H9 (cell line): ENCODE data around the gene TEX38. TPM values are rescaled to one million over a fixed set of nuclear protein-coding genes. Genes with fewer than 3 reads are reported as not detected.

ENCODE experiments used
- DNase-seq: peaks from one replicate; pipeline ENCODE4 v3.0.0-alpha.2; 2017
- H2AFZ ChIP-seq: one replicate; pipeline ENCODE4 v1.6.1; 2013; ENCODE audit warnings: mild to moderate bottlenecking, low read length, control low read depth, moderate library complexity
- H2AK5ac ChIP-seq: 2 replicates; pipeline ENCODE4 v1.6.1; 2013; ENCODE audit warnings: low read length, control low read depth, mixed read lengths; ENCODE audit not compliant: insufficient read length
- H2BK120ac ChIP-seq: one replicate; pipeline ENCODE4 v1.6.1; 2013; ENCODE audit warnings: low read depth, mild to moderate bottlenecking, low read length, control low read depth, inconsistent platforms; ENCODE audit not compliant: poor library complexity, severe bottlenecking
- H2BK12ac ChIP-seq: 2 replicates; pipeline ENCODE4 v1.6.1; 2013; ENCODE audit warnings: low read length, control low read depth, mixed read lengths, low read depth; ENCODE audit not compliant: insufficient read length
- H2BK15ac ChIP-seq: 2 replicates; pipeline ENCODE4 v1.6.1; 2013; ENCODE audit warnings: low read depth, low read length, control low read depth
- H2BK20ac ChIP-seq: one replicate; pipeline ENCODE4 v1.6.1; 2013; ENCODE audit warnings: low read depth, mild to moderate bottlenecking, low read length, control low read depth, inconsistent platforms; ENCODE audit not compliant: poor library complexity, severe bottlenecking
- H2BK5ac ChIP-seq: 2 replicates; pipeline ENCODE4 v1.6.1; 2013; ENCODE audit warnings: low read length, control low read depth, mixed read lengths; ENCODE audit not compliant: insufficient read length
- H3K14ac ChIP-seq: 2 replicates; pipeline ENCODE4 v1.6.1; 2013; ENCODE audit warnings: low read length, control low read depth; ENCODE audit not compliant: insufficient read depth
- H3K18ac ChIP-seq: 2 replicates; pipeline ENCODE4 v1.6.1; 2013; ENCODE audit warnings: low read depth, mild to moderate bottlenecking, mixed read lengths, low read length, control low read depth; ENCODE audit not compliant: insufficient read length
- H3K23ac ChIP-seq: 2 replicates; pipeline ENCODE4 v1.6.1; 2013; ENCODE audit warnings: low read length, control low read depth, mixed read lengths, low read depth; ENCODE audit not compliant: insufficient read length
- H3K23me2 ChIP-seq: 2 replicates; pipeline ENCODE4 v1.6.1; 2013; ENCODE audit warnings: low read depth, mild to moderate bottlenecking, mixed read lengths, low read length, control low read depth; ENCODE audit not compliant: insufficient read length, poor library complexity, severe bottlenecking
- H3K27ac ChIP-seq: 2 replicates; pipeline ENCODE4 v1.5.1; 2013; ENCODE audit warnings: low read length, control low read depth, mixed read lengths, low read depth; ENCODE audit not compliant: insufficient read length
- H3K27me3 ChIP-seq: 2 replicates; pipeline ENCODE4 v1.6.1; 2013; ENCODE audit warnings: low read length, control low read depth, inconsistent platforms; ENCODE audit not compliant: insufficient read depth
- H3K4ac ChIP-seq: 2 replicates; pipeline ENCODE4 v1.6.1; 2013; ENCODE audit warnings: low read depth, mild to moderate bottlenecking, control low read depth, inconsistent platforms, low read length, moderate library complexity
- H3K4me1 ChIP-seq: 2 replicates; pipeline ENCODE4 v1.6.1; 2013; ENCODE audit warnings: low read length, control low read depth, inconsistent platforms; ENCODE audit not compliant: insufficient read depth
- H3K4me2 ChIP-seq: 2 replicates; pipeline ENCODE4 v1.6.1; 2013; ENCODE audit warnings: low read length, control low read depth, mixed read lengths; ENCODE audit not compliant: insufficient read length, insufficient read depth
- H3K56ac ChIP-seq: 2 replicates; pipeline ENCODE4 v1.6.1; 2013; ENCODE audit warnings: low read depth, mild to moderate bottlenecking, mixed read lengths, low read length, control low read depth; ENCODE audit not compliant: insufficient read length
- H3K79me1 ChIP-seq: 2 replicates; pipeline ENCODE4 v1.6.1; 2013; ENCODE audit warnings: low read depth, mild to moderate bottlenecking, moderate library complexity, low read length, control low read depth, inconsistent platforms; ENCODE audit not compliant: insufficient read depth, poor library complexity, severe bottlenecking
- H3K79me2 ChIP-seq: 2 replicates; pipeline ENCODE4 v1.6.1; 2013; ENCODE audit warnings: low read length, control low read depth, inconsistent platforms; ENCODE audit not compliant: insufficient read depth
- H3K9ac ChIP-seq: 2 replicates; pipeline ENCODE4 v1.6.1; 2013; ENCODE audit warnings: low read length, control low read depth, mixed read lengths; ENCODE audit not compliant: insufficient read length; ENCODE audit errors: extremely low read depth
- H3K9me3 ChIP-seq: one replicate; pipeline ENCODE4 v1.6.1; 2013; ENCODE audit warnings: low read depth, low read length, inconsistent platforms; ENCODE audit not compliant: control insufficient read depth
- H3T11ph ChIP-seq: one replicate; pipeline ENCODE4 v1.6.1; 2013; ENCODE audit warnings: mild to moderate bottlenecking, low read length, control low read depth, inconsistent platforms
- H4K20me1 ChIP-seq: one replicate; pipeline ENCODE4 v1.6.1; 2013; ENCODE audit not compliant: control insufficient read depth, insufficient read length, insufficient read depth
- H4K5ac ChIP-seq: 2 replicates; pipeline ENCODE4 v1.6.1; 2013; ENCODE audit warnings: low read depth, mild to moderate bottlenecking, mixed read lengths, low read length, control low read depth; ENCODE audit not compliant: insufficient read length
- H4K8ac ChIP-seq: replicated peaks from 2 replicates; pipeline ENCODE4 v1.6.1; 2013; ENCODE audit warnings: low read length, control low read depth, mixed read lengths, low read depth; ENCODE audit not compliant: insufficient read length
- H4K91ac ChIP-seq: 2 replicates; pipeline ENCODE4 v1.6.1; 2013; ENCODE audit warnings: low read depth, mild to moderate bottlenecking, moderate library complexity, mixed read lengths, low read length, control low read depth; ENCODE audit not compliant: insufficient read length
- H3K27ac Mint-ChIP-seq, 3 experiments: 2 replicates in 2 of 3; 3 replicates in 1 of 3; pipeline ENCODE4 v1.8.0; 2020 to 2021; ENCODE audit warnings: mixed read lengths in 3 of 3, mild to moderate bottlenecking in 1 of 3, moderate library complexity in 1 of 3
- H3K27me3 Mint-ChIP-seq: 2 replicates; pipeline ENCODE4 v1.8.0; 2021; ENCODE audit warnings: low read depth, mild to moderate bottlenecking, moderate library complexity, mixed read lengths
- H3K36me3 Mint-ChIP-seq, 3 experiments: 2 replicates in 2 of 3; 3 replicates in 1 of 3; pipeline ENCODE4 v1.8.0; 2020 to 2021; ENCODE audit warnings: low read depth in 3 of 3, mixed read lengths in 3 of 3; ENCODE audit not compliant: insufficient read depth in 1 of 3
- H3K4me1 Mint-ChIP-seq, 2 experiments: 2 replicates each; pipeline ENCODE4 v1.8.0; 2020; ENCODE audit warnings: mixed read lengths in 2 of 2
- H3K4me3 Mint-ChIP-seq, 2 experiments: 2 replicates in 1 of 2; 3 replicates in 1 of 2; pipeline ENCODE4 v1.8.0; 2020 to 2021; ENCODE audit warnings: mild to moderate bottlenecking in 2 of 2, mixed read lengths in 2 of 2, moderate library complexity in 1 of 2
- H3K9me3 Mint-ChIP-seq, 2 experiments: 2 replicates in 1 of 2; 3 replicates in 1 of 2; pipeline ENCODE4 v1.8.0; 2020; ENCODE audit warnings: mild to moderate bottlenecking in 2 of 2, mixed read lengths in 2 of 2, moderate library complexity in 1 of 2
- CTCF ChIP-seq: fragments of 200-600 bp; sonication (generic); conservative IDR thresholded peaks from 3 replicates; pipeline ENCODE4 v1.8.0; 2021; ENCODE audit warnings: antibody characterized with exemption, mild to moderate bottlenecking
- WGBS: extraction: QIAGEN DNeasy Blood & Tissue Kit; methylation state at CpG from one replicate; pipeline ENCODE4 v1.1.7; 2013; ENCODE audit warnings: missing lambda C conversion rate, low lambda C conversion rate, mixed read lengths; ENCODE audit not compliant: insufficient read length; ENCODE audit errors: extremely low coverage; 5-methylcytosine and 5-hydroxymethylcytosine counted together
- total RNA-seq: library from RNA; stranded (reverse); gene quantifications from 2 replicates; pipeline ENCODE4 v1.2.1, GENCODE V29; 2021

TEX38 gene
- total RNA-seq, 1 experiment from 2014 or later = not detected

GRCh38 chr1:46649764-46650163, 21.9 kb upstream of the TEX38 start:
- H2BK20ac ChIP-seq = no peak overlapping the region
- Mint-ChIP-seq H3K4me1 (no peaks in the 10 kb centered on the region), H3K9me3 (peaks cover 3 to 10% of the 10 kb centered on the region in 2 experiments; a peak in 3 of 5 replicates), H3K36me3 (peaks cover 30 to 65% (median 52%) of the 10 kb centered on the region in 3 experiments), H3K4me3 (no peak overlapping the region), H3K27me3 (no peaks in the 10 kb centered on the region), H3K27ac (no peak overlapping the region)
- no peak overlapping the region for H2AK5ac ChIP-seq
- no peaks in the 10 kb centered on the region for H3K9me3 ChIP-seq
- no peak overlapping the region for H3K14ac ChIP-seq
- H3T11ph ChIP-seq = no peak overlapping the region
- H2AFZ ChIP-seq = no peak overlapping the region
- no peak overlapping the region for H3K56ac ChIP-seq
- H4K8ac ChIP-seq = no peak overlapping the region
- no peak for TF ChIP-seq CTCF
- H3K4me2 ChIP-seq = no peak overlapping the region
- H2BK15ac ChIP-seq = no peak overlapping the region
- H3K4me1 ChIP-seq = no peaks in the 10 kb centered on the region
- no peak overlapping the region for H3K18ac ChIP-seq
- H3K27ac ChIP-seq = no peak overlapping the region
- H3K79me2 ChIP-seq = no peaks in the 10 kb centered on the region
- H2BK5ac ChIP-seq = no peak overlapping the region
- H3K79me1 ChIP-seq = no peaks in the 10 kb centered on the region
- no peak overlapping the region for H4K5ac ChIP-seq
- no peak overlapping the region for H3K9ac ChIP-seq
- H3K23ac ChIP-seq = no peak overlapping the region
- no peaks in the 10 kb centered on the region for H3K27me3 ChIP-seq
- no peak overlapping the region for H3K4ac ChIP-seq
- no peaks in the 10 kb centered on the region for H3K23me2 ChIP-seq
- no peak for DNase-seq
- no peak overlapping the region for H4K91ac ChIP-seq
- no peak overlapping the region for H2BK120ac ChIP-seq
- H2BK12ac ChIP-seq = no peak overlapping the region
- WGBS = no CpG with 5 or more reads among the region's 2 CpGs
- H4K20me1 ChIP-seq = no peaks in the 10 kb centered on the region
